GM23338 (cell line): ENCODE results near the gene BTG3. TPM values are rescaled to one million over a fixed set of nuclear protein-coding genes. Genes with fewer than 3 reads are reported as not detected.

ENCODE experiments used
- ATAC-seq: fragments of 200-7000 bp; cut with Tn5 transposase; 3 replicates; pipeline ENCODE4 v1.9.1; 2020
- DNase-seq: peaks from one replicate; pipeline ENCODE4 v3.0.0-alpha.2; 2015; ENCODE audit warnings: low spot score
- H2AFZ ChIP-seq: fragments of 200-600 bp; sonication (generic); 2 replicates; pipeline ENCODE4 v1.8.0; 2016; ENCODE audit warnings: antibody characterized with exemption, mild to moderate bottlenecking, moderate library complexity
- H3F3A ChIP-seq: fragments of 200-600 bp; sonication (generic); replicated peaks from 2 replicates; pipeline ENCODE4 v1.8.0; 2017; ENCODE audit warnings: antibody characterized with exemption, mixed run types, low read depth
- H3K27ac ChIP-seq: fragments of 200-600 bp; sonication (generic); 2 replicates; pipeline ENCODE4 v1.6.1; 2016; ENCODE audit warnings: low read depth
- H3K27me3 ChIP-seq: fragments of 200-600 bp; sonication (generic); 2 replicates; pipeline ENCODE4 v1.8.0; 2016; ENCODE audit warnings: mild to moderate bottlenecking, mixed run types, moderate library complexity; ENCODE audit not compliant: insufficient read depth
- H3K36me3 ChIP-seq: fragments of 200-600 bp; sonication (generic); 2 replicates; pipeline ENCODE4 v1.8.0; 2016; ENCODE audit warnings: mild to moderate bottlenecking; ENCODE audit not compliant: insufficient read depth
- H3K4me1 ChIP-seq: fragments of 200-600 bp; sonication (generic); 2 replicates; pipeline ENCODE4 v1.8.0; 2016; ENCODE audit warnings: mild to moderate bottlenecking, moderate library complexity; ENCODE audit not compliant: insufficient read depth
- H3K4me2 ChIP-seq: fragments of 200-600 bp; sonication (generic); 2 replicates; pipeline ENCODE4 v1.7.1; 2017; ENCODE audit warnings: mixed run types
- H3K4me3 ChIP-seq: fragments of 200-600 bp; sonication (generic); 2 replicates; pipeline ENCODE4 v1.6.1; 2016; ENCODE audit warnings: mixed run types
- H3K79me2 ChIP-seq: fragments of 200-600 bp; sonication (generic); replicated peaks from 2 replicates; pipeline ENCODE4 v1.8.0; 2017; ENCODE audit warnings: mild to moderate bottlenecking; ENCODE audit not compliant: insufficient read depth
- H3K9me2 ChIP-seq: fragments of 200-600 bp; sonication (generic); 2 replicates; pipeline ENCODE4 v1.8.0; 2017; ENCODE audit not compliant: insufficient read depth
- H4K20me1 ChIP-seq: fragments of 200-600 bp; sonication (generic); replicated peaks from 2 replicates; pipeline ENCODE4 v1.8.0; 2017; ENCODE audit warnings: mild to moderate bottlenecking; ENCODE audit not compliant: insufficient read depth
- H3K27ac Mint-ChIP-seq: 2 replicates; pipeline ENCODE4 v1.8.0; 2020; ENCODE audit warnings: inconsistent platforms, mild to moderate bottlenecking, moderate library complexity, mixed read lengths
- H3K27me3 Mint-ChIP-seq: 3 replicates; pipeline ENCODE4 v1.8.0; 2022; ENCODE audit warnings: low read depth, mild to moderate bottlenecking, moderate library complexity, mixed read lengths, inconsistent platforms; ENCODE audit not compliant: insufficient read depth, poor library complexity
- H3K36me3 Mint-ChIP-seq: 3 replicates; pipeline ENCODE4 v1.8.0; 2021; ENCODE audit warnings: low read depth, mild to moderate bottlenecking, inconsistent platforms, moderate library complexity, mixed read lengths
- H3K4me1 Mint-ChIP-seq: 3 replicates; pipeline ENCODE4 v1.8.0; 2020; ENCODE audit warnings: mild to moderate bottlenecking, inconsistent platforms, mixed read lengths
- H3K4me3 Mint-ChIP-seq: 3 replicates; pipeline ENCODE4 v1.8.0; 2021; ENCODE audit warnings: moderate library complexity, mild to moderate bottlenecking, inconsistent platforms, mixed read lengths
- H3K9me3 Mint-ChIP-seq: 3 replicates; pipeline ENCODE4 v1.8.0; 2020; ENCODE audit warnings: moderate library complexity, mild to moderate bottlenecking, inconsistent platforms, mixed read lengths
- CREB1 ChIP-seq: fragments of 250-450 bp; sonication (Bioruptor Pico); IDR thresholded peaks from 2 replicates; pipeline ENCODE4 v1.5.0; 2020; ENCODE audit warnings: low read depth, mild to moderate bottlenecking, moderate library complexity
- EZH2 ChIP-seq: fragments of 200-600 bp; sonication (generic); IDR thresholded peaks from one replicate; pipeline ENCODE4 v1.8.0; 2017; ENCODE audit warnings: antibody characterized with exemption, mild to moderate bottlenecking, low read depth; ENCODE audit not compliant: unreplicated experiment
- JUNB ChIP-seq: IDR thresholded peaks from one replicate; pipeline ENCODE4 v1.6.1; 2016; ENCODE audit warnings: antibody characterized with exemption; ENCODE audit not compliant: unreplicated experiment
- POLR2AphosphoS5 ChIP-seq: IDR thresholded peaks from 2 replicates; pipeline ENCODE4 v1.6.1; 2016; ENCODE audit warnings: antibody characterized with exemption, low read depth
- STAT1 ChIP-seq: IDR thresholded peaks from one replicate; pipeline ENCODE4 v1.6.1; 2016; ENCODE audit warnings: antibody characterized with exemption; ENCODE audit not compliant: unreplicated experiment
- ZNF114 ChIP-seq: fragments of 250-450 bp; sonication (Bioruptor Pico); IDR thresholded peaks from 2 replicates; pipeline ENCODE4 v1.5.0; 2020; ENCODE audit warnings: mild to moderate bottlenecking, moderate library complexity
- polyA plus RNA-seq: library from polyadenylated mRNA; unstranded; fragments of >200 nt; fragmentation: Nextera tagmentation; extraction: Ambion mirVana; gene quantifications from 2 replicates; pipeline ENCODE4 v1.2.1, GENCODE V29; 2016
- total RNA-seq: library from RNA; depleted of rRNA; stranded (reverse); fragments of >200 nt; shearing (Covaris generic); gene quantifications from 2 replicates; pipeline ENCODE4 v1.2.3, GENCODE V29; 2014
- TF ChIP-seq, protein P1 (sequence below), 2 experiments: fragments of 200-600 bp in 1 of 2; sonication (generic) in 1 of 2; conservative IDR thresholded peaks; 2 replicates each; pipeline versions ENCODE4 v1.5.1 to v1.6.1; 2016 to 2017; ENCODE audit warnings: antibody characterized with exemption in 2 of 2, low read depth in 2 of 2, mild to moderate bottlenecking in 2 of 2, moderate library complexity in 1 of 2
- TF ChIP-seq, protein P2 (sequence below): fragments of 250-450 bp; sonication (Bioruptor Pico); IDR thresholded peaks from 2 replicates; pipeline ENCODE4 v1.5.0; 2020; ENCODE audit warnings: mild to moderate bottlenecking, moderate library complexity

BTG3 gene
- total and polyA plus RNA-seq, 2 experiments from 2014 or later: 24.0 to 43.8 TPM

DNA sequence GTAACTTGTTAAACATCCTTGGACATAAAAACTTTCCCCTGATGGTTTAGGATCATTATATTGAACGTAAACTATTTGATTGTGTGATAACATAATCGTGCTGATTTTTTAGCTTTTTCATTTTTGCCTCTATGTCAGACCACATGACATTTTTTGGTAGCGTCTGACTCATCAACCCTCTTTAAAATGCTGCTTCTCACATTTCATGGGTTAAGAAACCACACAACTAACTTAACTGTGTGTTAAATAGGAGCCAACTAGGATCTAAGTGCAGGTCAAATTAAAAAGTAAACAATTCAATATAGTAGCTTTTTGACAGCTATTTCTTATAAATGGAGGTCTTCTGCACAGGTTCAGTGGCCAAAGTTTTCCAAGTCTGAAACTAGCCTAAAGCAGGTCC is 9.8 kb downstream of the BTG3 start:
- H3K27ac Mint-ChIP-seq: no peak overlapping the region

More for the DNA sequence above, 9.8 kb downstream of the BTG3 start:
- Histone ChIP-seq H3K79me2 (peaks cover 14% of the 10 kb centered on the region), H3K4me2 (no peak overlapping the region), H2AFZ (no peak overlapping the region), H3K27me3 (no peaks in the 10 kb centered on the region), H3K36me3 (peaks cover 25% of the 10 kb centered on the region; the same call in 1 of the 2 replicates), H3K27ac (no peak overlapping the region), H3K4me3 (no peak overlapping the region), H3F3A (no peaks in the 10 kb centered on the region), H3K9me2 (no peaks in the 10 kb centered on the region), H3K4me1 (no peaks in the 10 kb centered on the region), H4K20me1 (peaks cover 5% of the 10 kb centered on the region; the same call in 1 of the 2 replicates)
- TF ChIP-seq ZNF114 (no peak), JUNB (no peak), EZH2 (no peak), CREB1 (no peak), POLR2AphosphoS5 (no peak), STAT1 (no peak)
- TF ChIP-seq, protein P1, sequence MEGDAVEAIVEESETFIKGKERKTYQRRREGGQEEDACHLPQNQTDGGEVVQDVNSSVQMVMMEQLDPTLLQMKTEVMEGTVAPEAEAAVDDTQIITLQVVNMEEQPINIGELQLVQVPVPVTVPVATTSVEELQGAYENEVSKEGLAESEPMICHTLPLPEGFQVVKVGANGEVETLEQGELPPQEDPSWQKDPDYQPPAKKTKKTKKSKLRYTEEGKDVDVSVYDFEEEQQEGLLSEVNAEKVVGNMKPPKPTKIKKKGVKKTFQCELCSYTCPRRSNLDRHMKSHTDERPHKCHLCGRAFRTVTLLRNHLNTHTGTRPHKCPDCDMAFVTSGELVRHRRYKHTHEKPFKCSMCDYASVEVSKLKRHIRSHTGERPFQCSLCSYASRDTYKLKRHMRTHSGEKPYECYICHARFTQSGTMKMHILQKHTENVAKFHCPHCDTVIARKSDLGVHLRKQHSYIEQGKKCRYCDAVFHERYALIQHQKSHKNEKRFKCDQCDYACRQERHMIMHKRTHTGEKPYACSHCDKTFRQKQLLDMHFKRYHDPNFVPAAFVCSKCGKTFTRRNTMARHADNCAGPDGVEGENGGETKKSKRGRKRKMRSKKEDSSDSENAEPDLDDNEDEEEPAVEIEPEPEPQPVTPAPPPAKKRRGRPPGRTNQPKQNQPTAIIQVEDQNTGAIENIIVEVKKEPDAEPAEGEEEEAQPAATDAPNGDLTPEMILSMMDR (conservative IDR thresholded peaks at IDR 0.05; ENCODE audit: low read depth in 2 of 2): no peak
- TF ChIP-seq, protein P2, sequence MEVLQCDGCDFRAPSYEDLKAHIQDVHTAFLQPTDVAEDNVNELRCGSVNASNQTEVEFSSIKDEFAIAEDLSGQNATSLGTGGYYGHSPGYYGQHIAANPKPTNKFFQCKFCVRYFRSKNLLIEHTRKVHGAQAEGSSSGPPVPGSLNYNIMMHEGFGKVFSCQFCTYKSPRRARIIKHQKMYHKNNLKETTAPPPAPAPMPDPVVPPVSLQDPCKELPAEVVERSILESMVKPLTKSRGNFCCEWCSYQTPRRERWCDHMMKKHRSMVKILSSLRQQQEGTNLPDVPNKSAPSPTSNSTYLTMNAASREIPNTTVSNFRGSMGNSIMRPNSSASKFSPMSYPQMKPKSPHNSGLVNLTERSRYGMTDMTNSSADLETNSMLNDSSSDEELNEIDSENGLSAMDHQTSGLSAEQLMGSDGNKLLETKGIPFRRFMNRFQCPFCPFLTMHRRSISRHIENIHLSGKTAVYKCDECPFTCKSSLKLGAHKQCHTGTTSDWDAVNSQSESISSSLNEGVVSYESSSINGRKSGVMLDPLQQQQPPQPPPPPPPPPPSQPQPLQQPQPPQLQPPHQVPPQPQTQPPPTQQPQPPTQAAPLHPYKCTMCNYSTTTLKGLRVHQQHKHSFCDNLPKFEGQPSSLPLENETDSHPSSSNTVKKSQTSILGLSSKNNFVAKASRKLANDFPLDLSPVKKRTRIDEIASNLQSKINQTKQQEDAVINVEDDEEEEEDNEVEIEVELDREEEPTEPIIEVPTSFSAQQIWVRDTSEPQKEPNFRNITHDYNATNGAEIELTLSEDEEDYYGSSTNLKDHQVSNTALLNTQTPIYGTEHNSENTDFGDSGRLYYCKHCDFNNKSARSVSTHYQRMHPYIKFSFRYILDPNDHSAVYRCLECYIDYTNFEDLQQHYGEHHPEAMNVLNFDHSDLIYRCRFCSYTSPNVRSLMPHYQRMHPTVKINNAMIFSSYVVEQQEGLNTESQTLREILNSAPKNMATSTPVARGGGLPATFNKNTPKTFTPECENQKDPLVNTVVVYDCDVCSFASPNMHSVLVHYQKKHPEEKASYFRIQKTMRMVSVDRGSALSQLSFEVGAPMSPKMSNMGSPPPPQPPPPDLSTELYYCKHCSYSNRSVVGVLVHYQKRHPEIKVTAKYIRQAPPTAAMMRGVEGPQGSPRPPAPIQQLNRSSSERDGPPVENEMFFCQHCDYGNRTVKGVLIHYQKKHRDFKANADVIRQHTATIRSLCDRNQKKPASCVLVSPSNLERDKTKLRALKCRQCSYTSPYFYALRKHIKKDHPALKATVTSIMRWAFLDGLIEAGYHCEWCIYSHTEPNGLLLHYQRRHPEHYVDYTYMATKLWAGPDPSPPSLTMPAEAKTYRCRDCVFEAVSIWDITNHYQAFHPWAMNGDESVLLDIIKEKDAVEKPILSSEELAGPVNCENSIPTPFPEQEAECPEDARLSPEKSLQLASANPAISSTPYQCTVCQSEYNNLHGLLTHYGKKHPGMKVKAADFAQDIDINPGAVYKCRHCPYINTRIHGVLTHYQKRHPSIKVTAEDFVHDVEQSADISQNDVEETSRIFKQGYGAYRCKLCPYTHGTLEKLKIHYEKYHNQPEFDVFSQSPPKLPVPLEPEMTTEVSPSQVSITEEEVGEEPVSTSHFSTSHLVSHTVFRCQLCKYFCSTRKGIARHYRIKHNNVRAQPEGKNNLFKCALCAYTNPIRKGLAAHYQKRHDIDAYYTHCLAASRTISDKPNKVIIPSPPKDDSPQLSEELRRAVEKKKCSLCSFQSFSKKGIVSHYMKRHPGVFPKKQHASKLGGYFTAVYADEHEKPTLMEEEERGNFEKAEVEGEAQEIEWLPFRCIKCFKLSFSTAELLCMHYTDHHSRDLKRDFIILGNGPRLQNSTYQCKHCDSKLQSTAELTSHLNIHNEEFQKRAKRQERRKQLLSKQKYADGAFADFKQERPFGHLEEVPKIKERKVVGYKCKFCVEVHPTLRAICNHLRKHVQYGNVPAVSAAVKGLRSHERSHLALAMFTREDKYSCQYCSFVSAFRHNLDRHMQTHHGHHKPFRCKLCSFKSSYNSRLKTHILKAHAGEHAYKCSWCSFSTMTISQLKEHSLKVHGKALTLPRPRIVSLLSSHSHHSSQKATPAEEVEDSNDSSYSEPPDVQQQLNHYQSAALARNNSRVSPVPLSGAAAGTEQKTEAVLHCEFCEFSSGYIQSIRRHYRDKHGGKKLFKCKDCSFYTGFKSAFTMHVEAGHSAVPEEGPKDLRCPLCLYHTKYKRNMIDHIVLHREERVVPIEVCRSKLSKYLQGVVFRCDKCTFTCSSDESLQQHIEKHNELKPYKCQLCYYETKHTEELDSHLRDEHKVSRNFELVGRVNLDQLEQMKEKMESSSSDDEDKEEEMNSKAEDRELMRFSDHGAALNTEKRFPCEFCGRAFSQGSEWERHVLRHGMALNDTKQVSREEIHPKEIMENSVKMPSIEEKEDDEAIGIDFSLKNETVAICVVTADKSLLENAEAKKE (CRISPR knock-in tag): no peak
- Mint-ChIP-seq H3K9me3 (no peaks in the 10 kb centered on the region), H3K36me3 (peaks cover 69% of the 10 kb centered on the region), H3K4me1 (no peaks in the 10 kb centered on the region), H3K27me3 (peaks cover 2% of the 10 kb centered on the region), H3K4me3 (no peak overlapping the region)
- ATAC-seq: no peak
- DNase-seq: no peak
